KG1 (cell line): ENCODE data around the gene PLEKHA7.
A peak's percentile ranks its signal among the peaks of the same experiment; 100 is the strongest.

ENCODE experiments used
- DNase-seq: peaks from one replicate; lab custom pipeline; 2025; lab: John Stamatoyannopoulos, UW

The PLEKHA7 gene

DNA sequence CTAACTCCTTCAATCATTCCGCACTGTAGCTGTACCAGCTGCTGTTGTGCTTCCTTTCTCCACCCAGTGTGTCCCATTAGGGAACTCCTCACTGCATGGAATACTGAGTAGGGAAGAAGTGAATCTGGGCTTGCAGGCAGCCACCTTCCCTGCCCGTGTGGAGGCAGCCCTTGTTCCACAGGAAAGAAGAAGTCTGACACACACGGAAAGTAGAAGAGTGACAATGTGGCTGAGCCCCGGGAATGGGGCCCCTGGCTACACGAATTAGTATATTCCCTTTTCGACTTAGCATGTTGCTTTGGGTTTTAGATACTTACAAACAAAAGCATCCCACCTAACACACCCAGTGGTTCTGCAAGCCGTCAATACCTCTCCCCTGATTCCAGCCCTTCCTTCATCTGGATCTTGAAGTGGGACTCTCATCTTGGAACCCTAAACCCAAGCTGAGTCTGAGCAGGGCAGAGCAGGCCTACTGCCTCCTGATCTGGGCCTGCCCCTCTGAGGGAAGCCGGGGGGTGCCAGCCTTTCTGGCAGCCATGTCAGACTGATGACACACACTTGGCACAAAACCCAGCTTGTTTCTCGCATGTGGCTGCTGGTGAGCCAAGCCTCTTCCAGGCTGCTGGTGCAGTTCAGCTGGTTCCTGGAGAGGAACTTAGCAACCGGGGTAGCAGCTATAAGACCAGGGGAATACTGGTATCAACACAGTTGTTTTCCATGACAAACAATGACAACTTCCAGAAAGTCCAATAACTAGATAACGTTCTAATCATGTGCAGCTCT is 204.1 kb downstream of the PLEKHA7 start:
- no peak for DNase-seq

DNA sequence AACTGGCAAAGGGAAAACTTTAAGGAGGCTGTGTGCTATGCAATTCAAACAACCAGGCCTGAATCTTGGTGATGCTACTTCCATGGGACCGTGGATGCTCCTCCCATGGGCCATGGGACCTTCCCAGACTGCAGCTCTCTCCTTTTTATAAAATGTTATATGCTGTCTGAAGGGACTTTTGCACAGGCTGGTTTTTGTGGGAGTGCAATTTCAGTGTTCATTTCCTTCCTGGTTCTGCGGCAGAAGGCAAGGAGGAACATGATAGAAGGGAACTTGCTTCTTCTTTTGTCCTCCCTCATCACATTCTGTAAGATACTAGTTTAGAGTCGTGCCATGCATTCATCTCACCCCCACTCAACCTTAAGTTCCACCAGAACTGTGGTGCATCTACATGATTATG is 206.9 kb downstream of the PLEKHA7 start:
- DNase-seq: peak; percentile 29

DNA sequence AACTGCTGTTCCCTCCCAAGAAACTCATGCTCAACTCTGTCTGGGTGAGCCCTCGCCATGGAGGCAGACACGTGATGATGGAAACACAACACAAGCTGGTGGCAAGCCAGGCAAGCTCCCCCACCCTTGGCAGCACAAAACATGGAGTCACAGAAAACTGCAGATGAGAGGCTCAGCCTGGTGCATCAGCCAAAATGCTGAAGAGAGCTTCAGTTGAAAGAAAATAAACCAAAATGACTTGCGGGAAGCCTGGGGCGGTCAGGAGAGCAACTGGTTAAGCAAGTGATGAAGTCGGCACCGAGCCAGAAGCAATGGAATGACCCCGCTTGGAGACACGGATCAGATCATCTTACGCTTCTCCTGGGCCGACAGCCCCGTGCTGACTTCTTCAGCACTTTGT is 207.4 kb downstream of the PLEKHA7 start:
- DNase-seq: no peak

DNA sequence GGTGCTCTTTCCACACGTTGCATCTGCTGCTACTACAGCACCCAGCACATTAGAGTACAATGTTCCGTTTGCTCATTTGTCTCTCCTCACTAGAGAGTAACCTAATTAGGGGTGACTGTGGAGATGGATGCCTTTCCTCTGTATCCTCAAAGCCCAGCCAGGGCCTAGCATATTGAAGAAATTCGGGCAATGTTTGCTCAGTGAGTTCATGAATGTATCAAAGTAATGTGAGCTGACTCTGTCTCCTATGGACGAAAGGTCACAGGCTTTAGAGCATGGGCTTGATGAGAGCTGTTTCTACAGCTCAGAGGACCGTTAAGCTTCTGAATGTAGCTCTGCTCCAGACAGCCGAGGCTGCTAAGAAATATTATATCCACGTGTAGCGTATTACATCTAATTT is 208.3 kb downstream of the PLEKHA7 start:
- DNase-seq: no peak

DNA sequence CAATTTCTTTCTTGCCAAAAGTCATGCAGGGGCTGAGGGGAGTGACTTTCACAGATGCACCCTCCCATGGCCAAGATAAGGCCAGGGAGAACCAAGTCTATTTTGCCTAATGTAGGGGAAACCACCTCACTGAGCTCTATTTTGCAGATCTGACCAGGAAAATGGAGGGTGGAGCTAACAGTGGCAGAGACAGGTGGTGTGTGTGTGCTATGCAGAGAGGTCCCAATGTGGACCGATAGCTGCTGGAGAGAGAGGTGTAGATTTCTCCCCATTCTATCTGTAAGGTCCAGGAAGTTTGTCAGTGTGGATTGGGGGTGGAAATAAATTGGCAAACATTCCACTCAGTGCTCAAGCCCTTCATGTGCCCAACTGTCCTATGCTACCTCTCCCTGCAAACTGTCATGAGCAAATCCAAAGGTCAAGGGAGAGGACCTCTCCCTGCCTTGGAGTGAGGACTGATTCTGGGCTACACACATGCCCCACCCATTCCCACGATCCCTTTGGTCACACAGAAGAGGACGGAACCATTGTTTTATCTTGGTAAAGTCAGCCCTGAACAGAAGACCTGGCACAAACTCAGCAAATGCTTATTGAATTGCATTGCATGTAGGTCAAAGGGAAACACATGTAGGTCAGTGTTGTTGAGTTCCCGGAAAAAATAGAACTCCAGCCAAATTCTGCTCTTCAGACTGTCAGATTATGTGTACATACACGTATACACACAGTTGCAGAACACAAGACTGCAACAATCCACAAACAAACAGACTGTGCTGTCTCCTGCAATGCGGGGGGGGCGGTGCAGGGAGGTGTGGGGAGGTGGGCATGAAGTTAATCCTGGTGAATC is 209.9 kb downstream of the PLEKHA7 start:
- DNase-seq: no peak

DNA sequence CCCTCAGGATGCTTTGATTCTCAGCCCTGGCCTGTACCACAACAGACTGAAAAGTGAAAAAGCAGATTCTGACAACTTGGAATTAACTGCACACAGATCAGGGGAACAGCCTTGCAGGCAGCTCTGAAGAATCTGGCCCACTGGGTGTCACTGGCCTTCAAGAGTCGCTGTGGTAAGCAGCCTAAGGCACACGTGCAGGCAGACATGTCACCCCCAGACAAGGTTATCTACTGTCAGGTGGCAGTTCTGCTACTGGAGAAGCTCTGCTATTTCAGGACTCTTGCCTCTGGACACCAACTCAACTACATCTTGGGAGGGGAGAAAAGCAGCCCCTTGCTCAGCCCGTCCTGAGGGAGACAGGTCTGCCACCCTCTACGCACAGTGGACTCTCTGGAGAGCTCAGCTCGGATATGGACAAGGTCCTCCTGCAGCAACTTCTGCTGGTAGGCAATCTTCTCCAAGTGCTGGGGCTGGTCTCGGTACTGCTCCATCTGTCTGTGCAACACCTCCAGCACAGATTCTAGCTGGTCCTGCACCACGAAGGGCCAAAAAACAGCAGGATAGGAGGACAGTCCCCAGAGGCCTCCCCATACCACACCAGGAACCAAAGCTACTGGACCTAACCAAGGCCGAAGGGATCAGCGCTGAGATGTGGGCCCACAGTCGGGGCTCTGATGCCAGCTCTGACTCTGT is 212.8 kb downstream of the PLEKHA7 start:
- no peak for DNase-seq

DNA sequence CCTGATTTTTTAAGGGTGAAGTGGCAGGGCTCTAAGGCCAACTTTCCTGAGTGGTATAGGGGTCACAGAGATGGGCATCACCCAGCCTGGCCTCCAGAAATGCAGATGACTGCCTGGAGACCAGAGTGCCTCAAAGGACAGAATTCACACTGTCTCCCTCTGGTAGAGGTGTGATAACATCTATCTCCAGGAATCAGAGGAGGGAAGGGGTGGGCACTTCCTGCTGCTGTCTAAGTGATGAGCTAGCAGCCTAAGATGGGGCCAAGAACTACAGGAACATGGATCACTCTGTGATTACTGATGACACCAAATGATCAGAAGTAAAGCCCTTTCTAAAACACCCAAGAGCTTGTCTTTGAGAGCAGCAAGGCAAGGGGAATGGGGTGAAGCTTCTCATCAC is 213.8 kb downstream of the PLEKHA7 start:
- DNase-seq: no peak

DNA sequence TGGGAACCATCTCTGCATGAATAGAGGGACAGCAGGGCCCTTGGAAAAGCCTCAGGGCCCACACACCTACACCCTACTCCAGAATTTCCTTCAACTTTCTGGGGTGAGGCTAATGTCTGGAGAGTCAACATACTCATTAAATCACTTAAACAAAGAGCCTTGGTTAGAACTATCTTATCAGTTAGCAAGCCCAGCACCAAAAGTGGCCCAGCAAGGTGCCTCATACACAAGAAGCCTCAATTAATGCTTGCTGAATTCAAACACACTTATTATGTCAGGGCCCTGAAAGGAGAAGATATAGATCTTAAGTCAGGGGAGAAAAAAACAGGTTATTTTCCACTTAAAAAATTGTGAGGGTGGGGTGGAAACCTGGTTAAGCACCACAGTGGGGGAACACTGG is 214.3 kb downstream of the PLEKHA7 start:
- no peak for DNase-seq

DNA sequence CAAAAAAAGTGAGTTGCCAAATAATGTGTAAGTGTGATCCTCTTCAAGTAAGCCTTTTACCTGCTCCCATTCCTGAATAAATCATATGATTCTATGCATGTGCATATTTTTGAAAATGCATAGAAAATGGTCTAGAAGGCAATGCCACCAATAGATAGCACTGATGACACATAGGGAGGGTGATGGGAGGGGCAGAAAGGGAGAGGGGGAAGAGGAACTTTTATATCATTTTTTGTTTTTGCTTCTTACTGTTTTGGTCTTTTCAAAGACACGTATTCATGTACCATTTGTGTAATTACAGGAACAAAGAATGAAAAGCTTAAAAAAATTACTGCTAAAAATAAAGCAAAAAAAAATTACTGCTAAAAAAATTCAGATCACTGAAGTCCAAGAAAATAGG is 215.0 kb downstream of the PLEKHA7 start:
- DNase-seq: no peak

DNA sequence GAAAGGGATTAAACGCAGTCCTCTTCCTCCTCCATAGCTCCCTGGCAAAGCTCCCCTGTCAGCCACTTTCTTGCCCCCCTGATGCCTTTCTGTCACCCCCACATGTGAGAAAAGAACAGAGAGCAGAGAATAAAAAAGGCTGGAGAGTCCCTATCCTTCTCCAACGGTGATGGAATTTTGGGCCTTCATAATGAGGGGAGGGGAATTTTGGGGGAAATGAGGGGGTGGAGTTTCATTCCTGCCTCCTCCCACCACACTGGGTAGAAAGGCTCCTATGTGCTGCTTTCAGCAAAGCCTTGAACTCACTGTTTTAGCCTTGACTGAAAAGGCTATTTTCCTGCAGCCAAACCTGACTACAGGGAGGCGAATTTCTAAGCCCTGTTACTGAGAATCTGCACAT is 216.4 kb downstream of the PLEKHA7 start:
- DNase-seq: no peak

DNA sequence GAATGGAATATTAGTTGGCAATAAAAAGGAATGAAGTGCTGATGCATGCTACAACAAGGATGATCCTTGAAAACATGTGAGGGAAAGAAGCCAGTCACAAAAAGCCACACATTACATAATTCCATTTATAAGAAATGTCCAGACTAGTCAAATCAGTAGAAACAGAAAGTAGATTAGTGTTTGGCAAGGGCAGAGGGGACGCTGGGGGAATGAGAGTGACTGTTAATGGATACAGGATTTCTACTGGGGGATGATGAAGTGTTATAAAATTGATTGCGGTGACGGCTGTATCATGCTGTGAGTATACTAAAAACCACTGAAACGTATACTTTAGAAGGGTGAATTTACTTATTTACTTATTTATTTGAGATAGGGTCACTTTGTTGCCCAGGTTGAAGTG is 217.9 kb downstream of the PLEKHA7 start:
- DNase-seq: no peak

DNA sequence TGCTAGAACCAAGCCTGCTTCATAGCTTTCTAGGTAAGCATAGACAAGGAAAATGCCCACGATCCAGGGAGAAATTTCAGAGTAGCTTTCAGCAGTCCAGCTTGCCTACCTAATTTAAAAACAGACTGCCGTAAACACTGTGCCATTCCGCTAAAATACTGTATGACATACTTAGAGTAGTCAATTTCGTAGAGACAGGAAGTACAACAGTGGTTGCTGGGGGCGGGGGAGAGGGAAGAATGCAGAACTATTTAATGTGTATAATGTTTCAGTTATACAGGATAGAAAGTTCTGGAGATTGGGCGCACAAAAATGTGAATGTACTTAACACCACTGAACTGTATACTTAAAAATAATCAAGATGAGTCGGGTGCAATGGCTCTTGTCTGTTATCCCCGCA is 219.1 kb downstream of the PLEKHA7 start:
- DNase-seq: peak; percentile 23

DNA sequence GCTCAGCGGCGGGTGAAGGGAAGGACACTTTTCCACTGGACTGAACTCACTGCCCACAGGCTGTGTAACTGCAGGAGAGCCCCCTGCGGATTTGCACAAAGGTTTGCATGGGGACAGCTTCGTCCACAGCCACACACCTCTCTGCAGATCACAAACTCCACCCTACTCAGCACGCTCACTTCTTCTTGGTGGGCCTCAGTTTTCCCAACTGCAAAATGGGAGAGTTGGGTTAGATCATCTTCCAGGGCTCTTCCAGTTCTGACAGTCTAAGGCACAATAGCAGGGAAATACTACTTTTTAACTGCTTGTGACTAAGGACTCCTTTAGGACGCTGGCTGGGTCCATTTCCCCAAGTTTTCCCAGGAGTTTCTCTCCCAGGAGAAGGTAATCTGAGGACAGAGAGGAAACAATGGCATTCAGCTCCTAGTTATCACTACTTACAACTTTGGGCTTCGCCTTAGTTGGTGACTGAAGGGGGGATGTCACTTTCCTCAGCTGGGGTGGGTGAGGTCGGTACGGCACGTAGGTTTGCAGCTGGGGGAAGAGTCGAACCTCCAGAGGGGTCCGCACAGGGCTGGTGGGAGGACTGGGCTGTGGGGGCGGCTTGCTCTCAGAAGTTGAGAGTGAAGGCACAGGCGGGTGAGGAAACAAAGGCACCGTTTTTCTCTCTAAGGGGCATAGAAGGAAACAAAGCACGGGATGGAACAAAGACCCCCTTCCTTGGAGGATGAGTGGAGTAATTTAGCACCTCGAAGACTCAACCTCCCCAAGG is 220.0 kb downstream of the PLEKHA7 start:
- DNase-seq: no peak

DNA sequence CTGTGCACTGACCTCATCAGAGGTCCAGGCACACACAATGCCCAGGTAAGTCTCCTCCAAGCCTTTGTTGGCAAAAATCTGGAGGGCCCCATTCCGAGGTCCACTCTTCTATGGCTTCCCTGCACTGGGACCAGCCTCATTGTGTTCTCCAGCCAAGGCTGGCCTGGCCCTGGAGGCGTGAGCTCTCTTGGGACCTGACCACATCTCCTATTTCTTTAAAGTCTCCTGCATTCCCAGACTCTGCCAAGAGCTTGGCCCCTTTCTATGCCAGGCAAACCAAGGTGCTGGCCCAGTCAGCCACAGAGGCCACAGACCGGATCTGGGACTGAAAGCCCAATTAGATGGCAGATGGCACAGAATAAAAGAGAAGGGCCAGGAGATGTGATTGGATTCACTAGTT is 220.7 kb downstream of the PLEKHA7 start:
- DNase-seq: no peak

DNA sequence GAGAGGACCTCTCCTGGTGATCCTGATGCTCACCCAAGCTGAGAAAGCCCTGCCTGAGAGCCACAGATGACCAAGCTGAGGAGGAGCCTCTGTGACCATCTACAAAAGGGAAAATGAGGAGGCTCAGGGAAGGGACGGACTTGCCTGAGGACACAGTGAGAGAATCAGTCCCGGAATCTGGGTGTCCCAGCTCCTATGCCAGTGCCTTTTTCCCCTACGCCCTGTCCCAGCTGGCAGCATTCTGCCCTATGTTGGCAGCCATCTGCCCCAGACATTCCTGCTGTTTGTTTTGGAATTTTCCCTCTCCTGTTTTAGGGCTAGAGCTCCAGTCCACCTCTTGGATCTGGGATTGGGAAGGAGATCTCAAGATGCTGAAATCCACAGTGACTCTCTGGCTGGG is 221.2 kb downstream of the PLEKHA7 start:
- DNase-seq: no peak

DNA sequence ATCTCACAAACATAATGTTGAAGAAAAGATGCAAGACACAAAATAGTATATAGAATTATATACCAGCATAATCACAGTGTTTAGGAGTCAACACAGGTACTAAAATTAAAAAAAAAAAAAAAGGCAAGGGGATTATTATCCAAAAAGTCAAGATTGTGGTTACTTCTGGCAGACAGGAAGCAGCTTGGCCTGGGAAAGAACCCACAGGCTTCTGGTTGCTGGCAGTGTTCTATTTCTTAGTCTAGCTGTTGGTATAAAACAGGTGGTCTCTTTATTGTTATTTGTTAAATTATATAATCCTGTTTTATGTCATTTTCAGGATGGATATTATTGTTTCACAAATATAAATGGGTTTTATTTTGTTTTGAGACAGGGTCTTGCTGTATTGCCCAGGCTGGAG is 221.8 kb downstream of the PLEKHA7 start:
- DNase-seq: no peak

DNA sequence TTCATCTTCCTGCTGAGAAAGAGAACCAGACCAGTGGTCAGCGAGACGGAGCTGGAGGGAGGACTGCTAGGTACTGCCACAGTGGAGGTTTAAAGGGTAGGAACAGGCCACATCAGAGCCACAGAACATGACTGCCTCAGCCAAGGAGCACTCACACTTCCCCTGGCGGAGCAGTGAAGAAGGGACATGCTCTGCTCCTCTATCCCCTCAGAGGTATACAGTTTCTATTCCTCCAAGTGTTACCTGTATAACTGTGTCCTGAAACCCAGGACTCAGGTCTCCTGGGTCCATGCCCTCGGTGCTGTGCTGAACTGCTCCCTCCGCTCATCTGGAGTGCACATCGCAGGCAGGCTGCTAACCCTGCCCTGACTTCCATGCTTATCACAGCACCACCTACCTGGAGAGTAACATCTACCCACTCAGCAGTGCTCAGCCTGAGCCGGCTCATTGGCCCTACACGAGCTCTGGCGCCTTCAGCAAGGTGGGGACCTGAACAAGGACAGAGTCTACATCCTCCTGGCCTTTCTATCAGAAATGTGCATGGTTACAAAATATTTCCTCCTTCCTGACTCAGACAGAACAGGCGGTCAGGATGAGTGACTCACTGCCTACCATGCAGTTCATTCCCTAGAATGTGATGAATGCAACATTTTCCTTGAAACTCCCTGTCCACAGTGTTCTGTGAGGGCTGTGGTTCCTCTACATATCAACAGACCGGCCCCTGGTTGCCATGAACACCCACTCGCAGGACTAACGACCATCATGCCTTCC is 222.8 kb downstream of the PLEKHA7 start:
- no peak for DNase-seq

DNA sequence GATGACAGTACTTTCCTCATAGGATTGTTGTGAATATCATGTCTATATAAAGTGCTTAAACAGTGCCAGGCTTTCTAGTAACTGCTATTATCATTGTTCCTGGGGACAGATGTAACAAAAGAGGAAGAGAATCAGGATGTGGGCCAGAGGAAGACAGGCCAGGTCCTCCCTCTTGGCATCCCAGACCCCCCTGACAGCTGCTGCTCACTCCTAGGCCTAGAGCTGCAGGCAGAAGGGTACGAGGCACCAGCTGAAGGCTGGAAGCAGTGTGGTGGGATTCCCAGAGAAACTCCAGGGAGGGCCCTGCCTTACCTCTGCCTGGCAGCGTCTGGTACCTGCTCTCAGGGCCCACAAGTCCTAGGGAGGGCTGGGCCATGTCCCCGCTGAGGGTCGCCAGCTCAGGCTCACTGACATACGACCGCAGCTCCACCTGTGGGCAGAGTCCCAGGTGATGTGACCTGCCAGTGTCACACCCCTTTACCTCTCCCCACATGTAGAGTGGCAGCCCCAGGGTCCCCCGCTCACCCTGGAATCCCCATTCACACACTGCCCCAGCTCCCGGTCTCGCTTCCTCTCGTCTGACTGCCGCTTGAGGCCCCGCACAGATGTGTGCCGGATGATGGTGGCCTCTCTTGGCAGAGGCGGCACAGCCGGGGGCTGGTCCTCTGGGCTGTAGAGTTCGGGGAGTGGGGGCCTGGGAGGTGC is 223.6 kb downstream of the PLEKHA7 start:
- DNase-seq: no peak

DNA sequence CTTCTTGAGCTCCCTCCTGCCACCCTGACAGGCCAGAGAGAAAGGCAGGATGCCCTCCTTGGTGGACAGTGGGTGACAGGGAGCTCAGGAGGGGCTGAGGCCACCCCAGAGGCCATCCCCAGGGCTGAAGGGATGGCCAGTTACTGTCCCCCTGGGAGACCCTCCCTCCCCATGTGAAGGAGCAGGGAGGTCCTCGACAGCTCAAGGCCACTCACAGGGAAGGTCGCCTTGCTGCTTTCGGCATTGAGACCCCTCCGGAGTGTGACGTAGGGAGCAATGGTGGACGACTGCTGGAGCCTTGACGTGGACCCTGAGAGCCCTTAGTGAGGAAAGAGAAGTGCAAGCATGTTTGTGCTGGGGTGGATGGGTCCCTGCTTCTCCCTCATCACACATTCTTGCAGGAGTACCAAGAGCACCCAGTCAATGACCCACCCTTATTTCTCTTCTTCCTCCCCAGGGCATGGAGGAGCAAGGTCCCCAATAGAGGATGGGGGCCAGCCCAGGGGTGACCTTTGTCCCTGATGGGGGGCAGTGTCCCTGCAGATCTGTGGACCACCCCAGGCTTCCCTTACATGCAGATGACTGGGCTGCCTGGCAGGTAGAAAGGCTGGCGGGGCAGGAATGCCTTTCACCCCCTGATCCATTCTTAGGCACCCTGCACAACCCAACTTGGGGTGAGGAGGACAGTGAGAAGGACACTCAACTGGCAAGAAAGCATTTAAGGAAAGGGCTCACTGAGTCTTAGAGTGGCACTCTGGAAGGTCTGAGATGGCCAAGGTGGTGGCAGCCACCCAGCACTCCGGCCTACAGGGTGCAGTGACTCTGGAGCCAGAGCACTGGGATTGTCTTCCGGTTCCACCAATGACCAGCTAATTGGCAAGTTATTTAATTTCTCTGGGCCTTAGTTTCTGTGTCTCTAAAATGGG is 224.4 kb downstream of the PLEKHA7 start:
- DNase-seq: no peak

DNA sequence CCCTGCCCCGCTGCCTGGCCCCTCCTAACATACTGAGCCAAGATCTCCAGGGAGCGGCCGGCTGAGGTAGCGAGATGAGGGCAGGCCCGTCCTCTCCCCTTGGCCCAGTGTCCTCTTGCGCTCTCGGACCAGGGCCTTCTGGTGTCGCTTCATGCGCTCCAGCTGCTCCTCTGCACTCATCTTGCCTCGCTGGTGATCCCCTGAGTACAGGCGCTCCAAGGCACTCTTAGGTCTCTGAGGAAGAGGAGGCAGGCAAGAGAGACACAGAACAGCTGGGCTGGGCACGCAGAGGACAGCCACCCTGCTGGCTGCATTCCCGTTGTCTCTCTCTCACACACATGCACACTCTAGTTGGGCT is 225.2 kb downstream of the PLEKHA7 start:
- DNase-seq: no peak
